MCF 10A (cell line): Measurements from ENCODE around the gene SYNE1. TPM values are rescaled to one million over a fixed set of nuclear protein-coding genes. Genes with fewer than 3 reads are reported as not detected.
"Not testable (repeated sequence)": the region's sequence is repeated elsewhere in the genome, so short reads cannot be mapped to it uniquely, and the experiment has no call there.

Experiments
- BruUV-seq: library from RNA; stranded (reverse); fragments of 400-500 nt; replicated peaks from 2 replicates; lab custom pipeline; 2021; lab: Mats Ljungman, UMichigan
- CTCF ChIA-PET: fragments of 300-600 bp; sonication (Branson Sonifier 250); formaldehyde crosslinking; extraction: SDS; loops from one replicate; lab custom pipeline; 2021; ENCODE audit warnings: antibody characterized with exemption, inconsistent platforms; lab: Yijun Ruan, JAX
- POLR2A ChIA-PET: fragments of 300-600, 350-650 bp; sonication (Branson Sonifier 250); formaldehyde crosslinking; extraction: SDS; loops from one replicate; lab custom pipeline; 2020; ENCODE audit warnings: antibody characterized with exemption, inconsistent platforms; lab: Yijun Ruan, JAX
- DNase-seq: peaks from one replicate; pipeline ENCODE4 v3.0.0-alpha.2; 2018; ENCODE audit not compliant: unreplicated experiment
- H3K27ac Mint-ChIP-seq: one replicate; pipeline ENCODE4 v1.8.0; 2022; ENCODE audit warnings: mild to moderate bottlenecking, low read depth, mixed read lengths; ENCODE audit not compliant: unreplicated experiment
- H3K27me3 Mint-ChIP-seq: one replicate; pipeline ENCODE4 v1.8.0; 2022; ENCODE audit warnings: mixed read lengths; ENCODE audit not compliant: insufficient read depth, unreplicated experiment
- H3K36me3 Mint-ChIP-seq: one replicate; pipeline ENCODE4 v1.8.0; 2022; ENCODE audit warnings: mild to moderate bottlenecking, moderate library complexity, mixed read lengths; ENCODE audit not compliant: insufficient read depth, unreplicated experiment
- H3K4me1 Mint-ChIP-seq: one replicate; pipeline ENCODE4 v1.8.0; 2022; ENCODE audit warnings: mixed read lengths; ENCODE audit not compliant: insufficient read depth, unreplicated experiment
- H3K4me3 Mint-ChIP-seq: one replicate; pipeline ENCODE4 v1.8.0; 2022; ENCODE audit warnings: mild to moderate bottlenecking, moderate library complexity, mixed read lengths; ENCODE audit not compliant: unreplicated experiment
- H3K9me3 Mint-ChIP-seq: one replicate; pipeline ENCODE4 v1.8.0; 2022; ENCODE audit warnings: mixed read lengths; ENCODE audit not compliant: unreplicated experiment
- intact Hi-C: fragments of 100-400 bp; cut with micrococcal nuclease; formaldehyde crosslinking; loops from 2 replicates; pipeline ENCODE4 v1.14.1; 2022
- total RNA-seq: library from RNA; stranded (reverse); gene quantifications from 2 replicates; pipeline ENCODE4 v1.2.3, GENCODE V29; 2022
- TF ChIP-seq, protein P1 (sequence below): fragments of 200-600 bp; IDR thresholded peaks from one replicate; pipeline ENCODE4 v1.8.0; 2022; ENCODE audit warnings: antibody characterized with exemption, mild to moderate bottlenecking; ENCODE audit not compliant: unreplicated experiment

SYNE1 gene
- total RNA-seq, 1 experiment from 2014 or later: 25.4 TPM

DNA sequence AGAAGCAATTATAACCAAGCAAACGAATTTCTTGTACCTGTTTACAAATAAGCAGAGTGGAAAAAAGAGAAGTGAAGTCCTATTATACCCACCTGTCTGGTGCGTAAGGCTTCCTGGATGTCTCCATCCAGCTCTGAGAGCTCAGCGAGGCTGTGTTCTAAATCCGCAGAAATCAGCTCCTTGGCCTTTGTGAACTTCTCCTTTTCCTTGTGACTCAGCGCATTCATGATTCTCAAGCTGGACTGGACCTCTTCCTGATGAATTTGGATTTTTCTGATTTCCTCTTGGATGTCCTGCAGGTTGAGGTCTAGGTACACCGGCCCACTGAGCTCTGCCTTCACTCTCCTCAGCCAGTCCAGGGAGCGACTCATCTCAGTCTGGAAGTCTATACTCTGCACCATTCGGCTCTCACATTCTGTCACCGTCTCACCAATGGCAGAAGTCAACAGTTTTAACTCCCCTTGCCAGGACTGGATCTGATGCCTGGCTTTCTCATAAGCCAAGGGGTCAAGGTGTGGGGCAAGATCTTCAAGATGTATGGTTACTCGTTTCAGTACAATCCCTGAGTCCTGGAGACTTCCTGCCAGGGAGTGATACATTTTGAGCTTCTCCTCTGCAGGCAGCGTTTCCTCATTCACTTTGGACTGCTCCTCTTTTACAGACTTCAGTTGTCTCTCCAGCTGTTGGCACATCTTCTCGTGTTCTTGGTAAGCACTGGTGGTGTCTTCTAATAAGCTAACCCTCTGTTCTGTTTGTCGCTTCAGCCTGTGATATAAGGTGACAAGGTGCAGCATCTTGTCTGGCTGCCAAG lies 307.3 kb downstream of the SYNE1 start:
- DNase-seq: no peak
- no TSS peak for BruUV-seq
- peaks cover 5% of the 10 kb centered on the region for H3K4me1 Mint-ChIP-seq
- no peaks in the 10 kb centered on the region for H3K9me3 Mint-ChIP-seq
- ChIA-PET POLR2A (interaction anchor here (0.8 to 1.0 kb wide), 2 partner anchors 9 to 927 kb away, joined by 3 read pairs; no protein-coding TSS in a partner anchor), CTCF (interaction anchor here (3.6 kb wide), 1 partner anchor 10 kb away, joined by 27 read pairs; no protein-coding TSS in a partner anchor)
- intact Hi-C loops: no loop called here
- no peaks in the 10 kb centered on the region for H3K27me3 Mint-ChIP-seq
- peaks cover 20% of the 10 kb centered on the region for H3K36me3 Mint-ChIP-seq
- TF ChIP-seq, protein P1, sequence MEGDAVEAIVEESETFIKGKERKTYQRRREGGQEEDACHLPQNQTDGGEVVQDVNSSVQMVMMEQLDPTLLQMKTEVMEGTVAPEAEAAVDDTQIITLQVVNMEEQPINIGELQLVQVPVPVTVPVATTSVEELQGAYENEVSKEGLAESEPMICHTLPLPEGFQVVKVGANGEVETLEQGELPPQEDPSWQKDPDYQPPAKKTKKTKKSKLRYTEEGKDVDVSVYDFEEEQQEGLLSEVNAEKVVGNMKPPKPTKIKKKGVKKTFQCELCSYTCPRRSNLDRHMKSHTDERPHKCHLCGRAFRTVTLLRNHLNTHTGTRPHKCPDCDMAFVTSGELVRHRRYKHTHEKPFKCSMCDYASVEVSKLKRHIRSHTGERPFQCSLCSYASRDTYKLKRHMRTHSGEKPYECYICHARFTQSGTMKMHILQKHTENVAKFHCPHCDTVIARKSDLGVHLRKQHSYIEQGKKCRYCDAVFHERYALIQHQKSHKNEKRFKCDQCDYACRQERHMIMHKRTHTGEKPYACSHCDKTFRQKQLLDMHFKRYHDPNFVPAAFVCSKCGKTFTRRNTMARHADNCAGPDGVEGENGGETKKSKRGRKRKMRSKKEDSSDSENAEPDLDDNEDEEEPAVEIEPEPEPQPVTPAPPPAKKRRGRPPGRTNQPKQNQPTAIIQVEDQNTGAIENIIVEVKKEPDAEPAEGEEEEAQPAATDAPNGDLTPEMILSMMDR: no peak
- H3K27ac Mint-ChIP-seq: no peak overlapping the region
- no peak overlapping the region for H3K4me3 Mint-ChIP-seq

DNA sequence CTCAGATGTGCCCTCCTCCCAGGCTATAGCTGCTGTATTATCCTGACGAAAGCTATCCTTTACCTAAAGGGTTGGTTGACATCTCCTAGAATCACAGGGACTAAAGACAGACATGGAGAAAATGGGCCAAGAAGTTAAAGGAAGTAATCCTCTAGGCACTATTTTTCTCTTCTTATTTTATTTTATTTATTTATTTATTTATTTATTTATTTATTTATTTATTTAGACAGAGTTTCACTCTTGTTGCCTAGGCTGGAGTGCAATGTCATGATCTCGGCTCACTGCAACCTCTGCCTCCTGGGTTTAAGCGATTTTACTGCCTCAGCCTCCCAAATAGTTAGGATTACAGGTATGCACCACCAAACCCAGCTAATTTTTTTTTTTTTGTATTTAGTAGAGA lies 309.0 kb downstream of the SYNE1 start:
- POLR2A ChIA-PET, intact Hi-C loops, H3K4me1 Mint-ChIP-seq, H3K27me3 Mint-ChIP-seq, H3K4me3 Mint-ChIP-seq, H3K9me3 Mint-ChIP-seq, BruUV-seq, H3K27ac Mint-ChIP-seq, DNase-seq: not testable (repeated sequence)
- CTCF ChIA-PET: interaction anchor here (0.7 to 3.6 kb wide), 4 partner anchors 11 to 852 kb away, joined by 3 to 27 read pairs (median 4); no protein-coding TSS in a partner anchor
- H3K36me3 Mint-ChIP-seq: peaks cover 18% of the 10 kb centered on the region

DNA sequence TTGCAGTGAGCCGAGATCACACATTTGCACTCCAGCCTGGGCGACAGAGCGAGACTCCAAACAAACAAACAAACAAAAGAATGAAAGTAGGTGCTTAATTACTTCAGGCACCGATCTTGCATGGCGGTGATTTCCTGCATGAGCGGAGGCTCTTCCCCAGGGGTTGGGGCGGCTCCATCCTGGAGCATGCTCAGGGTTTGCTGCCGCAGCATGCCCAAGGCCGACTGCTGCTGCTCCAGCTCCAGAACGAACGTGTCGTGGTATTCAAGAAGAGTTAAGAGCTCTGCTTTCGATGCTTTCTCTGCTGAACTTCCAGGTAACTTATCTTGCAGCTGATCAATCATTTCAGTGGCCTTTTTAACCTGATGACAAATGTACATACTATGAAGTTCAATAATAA lies 313.8 kb downstream of the SYNE1 start:
- H3K27ac Mint-ChIP-seq: no peak overlapping the region
- H3K36me3 Mint-ChIP-seq: peaks cover 13% of the 10 kb centered on the region
- CTCF ChIA-PET: interaction anchor here (0.6 to 1.7 kb wide), 4 partner anchors 9 to 32 kb away, joined by 3 to 8 read pairs (median 4); no protein-coding TSS in a partner anchor
- POLR2A ChIA-PET: no interaction called here
- TF ChIP-seq, protein P1: no peak
- intact Hi-C loops: no loop called here
- H3K27me3 Mint-ChIP-seq: no peaks in the 10 kb centered on the region
- DNase-seq: no peak
- no peaks in the 10 kb centered on the region for H3K4me1 Mint-ChIP-seq
- no peaks in the 10 kb centered on the region for H3K9me3 Mint-ChIP-seq
- no peak overlapping the region for H3K4me3 Mint-ChIP-seq
- no TSS peak for BruUV-seq

DNA sequence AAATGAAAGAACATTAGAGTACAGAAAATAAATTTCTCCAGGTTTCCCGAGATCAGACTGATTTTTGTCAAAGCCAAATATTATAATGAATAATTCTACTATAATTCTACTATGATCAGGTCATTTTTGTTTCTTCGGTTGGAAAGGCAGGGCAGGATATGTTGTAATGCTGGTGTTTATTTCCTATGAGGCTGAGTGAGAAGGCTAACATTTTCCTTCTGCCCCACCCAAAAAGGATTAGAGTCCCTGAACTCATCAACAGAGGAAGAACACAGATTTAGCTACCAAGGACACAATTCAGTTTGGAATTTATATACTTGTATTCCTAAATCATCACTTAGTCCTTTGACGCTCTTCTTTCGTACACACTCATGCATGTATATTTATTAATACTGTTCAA lies 318.9 kb downstream of the SYNE1 start:
- BruUV-seq: no TSS peak
- H3K4me1 Mint-ChIP-seq: peaks cover 11% of the 10 kb centered on the region

More for the DNA sequence above, 318.9 kb downstream of the SYNE1 start:
- intact Hi-C loops: no loop called here
- no peak overlapping the region for H3K4me3 Mint-ChIP-seq
- H3K27ac Mint-ChIP-seq: no peak overlapping the region
- H3K27me3 Mint-ChIP-seq: no peaks in the 10 kb centered on the region
- H3K9me3 Mint-ChIP-seq: no peaks in the 10 kb centered on the region
- H3K36me3 Mint-ChIP-seq: peaks cover 13% of the 10 kb centered on the region
- TF ChIP-seq, protein P1: no peak
- DNase-seq: no peak
- ChIA-PET CTCF (interaction anchor here (0.8 to 1.0 kb wide), 2 partner anchors 16 to 20 kb away, joined by 3 to 4 read pairs; no protein-coding TSS in a partner anchor), POLR2A (interaction anchor here (4.5 kb wide), 1 partner anchor 16 kb away, joined by 22 read pairs; no protein-coding TSS in a partner anchor)
